ENCODE results near the gene CBFA2T2.

Gene CBFA2T2

GRCh38 chr20:33575282-33575681, 85.4 kb downstream of the CBFA2T2 start:
- DNase-seq (ENCODE audit: low read depth, low spot score) = no peak

GRCh38 chr20:33576432-33577125, 86.7 kb downstream of the CBFA2T2 start:
- DNase-seq (ENCODE audit: low read depth, low spot score) = no peak

- no peak for DNase-seq (ENCODE audit: low read depth, low spot score)
Measured at GRCh38 chr20:33578510-33578909, 88.6 kb downstream of the CBFA2T2 start.

GRCh38 chr20:33583143-33583542, 93.2 kb downstream of the CBFA2T2 start:
- no peak for DNase-seq (ENCODE audit: low read depth, low spot score)

- DNase-seq (ENCODE audit: low read depth, low spot score) = no peak
Measured at GRCh38 chr20:33584976-33585375, 95.1 kb downstream of the CBFA2T2 start.

- no peak for DNase-seq (ENCODE audit: low read depth, low spot score)
Measured at GRCh38 chr20:33585413-33585812, 95.5 kb downstream of the CBFA2T2 start.

- DNase-seq (ENCODE audit: low read depth, low spot score) = no peak
Measured at GRCh38 chr20:33589059-33589458, 99.2 kb downstream of the CBFA2T2 start.

- DNase-seq (ENCODE audit: low read depth, low spot score) = peak; percentile 41
Measured at GRCh38 chr20:33591901-33592300, 102.0 kb downstream of the CBFA2T2 start.

- no peak for DNase-seq (ENCODE audit: low read depth, low spot score)
Measured at GRCh38 chr20:33594743-33595142, 104.8 kb downstream of the CBFA2T2 start.

GRCh38 chr20:33600414-33600813, 110.5 kb downstream of the CBFA2T2 start:
- no peak for DNase-seq (ENCODE audit: low read depth, low spot score)

- DNase-seq (ENCODE audit: low read depth, low spot score) = no peak
Measured at GRCh38 chr20:33600981-33601380, 111.1 kb downstream of the CBFA2T2 start.

- no peak for DNase-seq (ENCODE audit: low read depth, low spot score)
Measured at GRCh38 chr20:33601861-33602260, 112.0 kb downstream of the CBFA2T2 start.

- no peak for DNase-seq (ENCODE audit: low read depth, low spot score)
Measured at GRCh38 chr20:33602826-33603590, 113.1 kb downstream of the CBFA2T2 start.

- no peak for DNase-seq (ENCODE audit: low read depth, low spot score)
Measured at GRCh38 chr20:33604084-33604990, 114.4 kb downstream of the CBFA2T2 start.

- DNase-seq (ENCODE audit: low read depth, low spot score) = no peak
Measured at GRCh38 chr20:33604991-33605370, 115.1 kb downstream of the CBFA2T2 start.

- DNase-seq (ENCODE audit: low read depth, low spot score) = no peak
Measured at GRCh38 chr20:33606118-33606771, 116.3 kb downstream of the CBFA2T2 start.

- DNase-seq (ENCODE audit: low read depth, low spot score) = no peak
Measured at GRCh38 chr20:33609504-33609903, 119.6 kb downstream of the CBFA2T2 start.

- DNase-seq (ENCODE audit: low read depth, low spot score) = no peak
Measured at GRCh38 chr20:33611106-33611505, 121.2 kb downstream of the CBFA2T2 start.

- DNase-seq (ENCODE audit: low read depth, low spot score) = no peak
Measured at GRCh38 chr20:33612001-33612400, 122.1 kb downstream of the CBFA2T2 start.

- DNase-seq (ENCODE audit: low read depth, low spot score) = no peak
Measured at GRCh38 chr20:33621717-33622400, 132.0 kb downstream of the CBFA2T2 start.
